ENCODE results near the gene MSS51. TPM values are rescaled to one million over a fixed set of nuclear protein-coding genes. Genes with fewer than 3 reads are reported as not detected.

Gene MSS51
- total RNA-seq, 1 donor from 2014 or later, result 1.5 TPM

Other genes starting within 250 kb of the MSS51 start
- 21.2 and 40.8 TPM in 2 replicates for gene DNAJC9, start 186.3 kb downstream of the MSS51 start, total RNA-seq
- gene MRPS16, start 180.9 kb downstream of the MSS51 start, total RNA-seq, result 53.4 and 106 TPM in 2 replicates
- gene CFAP70, start 74.7 kb downstream of the MSS51 start, total RNA-seq, result 0.52 and 3.7 TPM in 2 replicates
- 153 and 222 TPM in 2 replicates for gene ANXA7, start 19.5 kb downstream of the MSS51 start, total RNA-seq
- 27.3 and 60.2 TPM in 2 replicates for gene PPP3CB, start 62.5 kb upstream of the MSS51 start, total RNA-seq
- gene USP54, start 157.8 kb upstream of the MSS51 start, total RNA-seq, result 46.7 and 61.1 TPM in 2 replicates
- 0.87 and 1.0 TPM in 2 replicates for gene MYOZ1, start 207.9 kb upstream of the MSS51 start, total RNA-seq
- gene SYNPO2L, start 222.5 kb upstream of the MSS51 start, total RNA-seq, result not detected in 2 replicates